Measurements from ENCODE around the gene C2CD4A.

Gene C2CD4A

DNA sequence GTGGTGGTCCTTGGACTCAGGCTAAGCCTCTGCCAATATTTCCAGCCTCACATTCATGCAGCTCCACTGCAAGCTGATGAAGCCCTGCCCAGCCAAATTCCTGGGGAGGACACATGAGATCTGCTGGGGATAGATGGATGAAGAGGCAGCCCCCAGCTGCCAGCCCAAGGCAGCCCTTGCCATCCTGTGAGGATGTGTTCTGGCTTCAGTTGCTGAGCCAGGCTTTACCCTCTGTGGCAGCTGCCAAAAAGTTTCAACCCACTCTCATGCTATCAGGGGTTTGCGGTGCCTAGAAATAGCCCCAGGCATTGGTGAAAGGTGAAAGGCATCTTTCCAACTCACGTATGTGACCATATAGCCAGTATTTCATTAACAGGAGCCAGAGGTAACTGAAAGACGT lies 37.6 kb downstream of the C2CD4A start:
- no peak for DNase-seq

DNA sequence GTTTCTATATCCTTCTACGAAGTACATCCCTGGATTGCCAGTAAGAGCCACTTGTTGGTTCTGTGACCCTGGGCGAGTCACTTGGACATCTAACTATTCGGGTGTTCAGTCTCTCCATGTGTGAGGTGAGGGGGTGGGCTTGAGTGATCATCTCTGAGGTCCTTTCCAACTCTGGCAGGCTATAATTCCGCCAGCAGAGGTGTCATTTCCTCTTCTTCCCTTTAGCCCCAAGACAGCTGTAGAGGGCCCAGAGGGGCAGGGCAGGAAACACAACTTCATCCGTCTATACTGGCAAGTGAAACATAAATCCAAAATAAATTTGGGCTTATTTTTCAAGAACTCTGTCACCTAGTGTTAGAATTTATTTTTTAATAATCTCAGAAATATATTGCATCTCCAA lies 38.1 kb downstream of the C2CD4A start:
- DNase-seq, result no peak

DNA sequence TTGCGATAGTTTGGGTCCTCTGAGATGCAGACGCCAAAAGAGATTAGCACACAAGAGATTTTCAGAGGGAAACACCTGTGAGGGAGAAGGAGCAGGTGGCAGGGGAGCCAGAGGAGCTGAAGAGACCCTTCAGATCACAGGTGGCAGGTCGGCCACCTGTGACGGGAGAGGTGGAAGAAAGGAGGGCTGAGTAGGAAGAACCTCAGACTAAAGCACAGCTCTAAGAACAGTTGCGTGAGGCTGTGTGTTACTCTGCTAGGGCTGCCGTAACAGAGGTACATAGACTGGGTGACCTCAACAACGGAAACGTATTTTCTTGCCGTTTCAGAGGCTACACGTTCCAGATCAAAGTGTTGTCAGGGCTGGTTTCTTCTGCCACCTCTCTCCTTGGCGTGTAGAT lies 38.5 kb downstream of the C2CD4A start:
- DNase-seq, result no peak

DNA sequence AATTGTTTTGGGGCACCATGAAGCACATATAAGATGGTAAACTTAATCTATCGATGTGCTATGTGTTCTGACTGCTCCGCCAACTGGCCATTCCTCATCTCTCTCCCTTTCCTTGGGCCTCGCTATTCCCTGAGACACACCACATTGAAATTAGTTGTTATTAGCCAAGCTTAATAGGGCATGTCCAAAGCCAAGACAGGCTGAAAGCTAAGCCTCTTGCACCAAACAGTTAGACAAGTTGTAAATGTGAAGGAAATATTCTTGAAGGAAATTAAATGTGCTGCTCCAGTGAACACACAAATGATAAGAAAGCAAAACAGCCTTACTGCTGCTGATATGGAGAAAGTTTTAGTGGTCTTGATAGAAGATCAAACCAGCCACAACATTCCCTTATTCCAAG lies 39.3 kb downstream of the C2CD4A start:
- no peak for DNase-seq

DNA sequence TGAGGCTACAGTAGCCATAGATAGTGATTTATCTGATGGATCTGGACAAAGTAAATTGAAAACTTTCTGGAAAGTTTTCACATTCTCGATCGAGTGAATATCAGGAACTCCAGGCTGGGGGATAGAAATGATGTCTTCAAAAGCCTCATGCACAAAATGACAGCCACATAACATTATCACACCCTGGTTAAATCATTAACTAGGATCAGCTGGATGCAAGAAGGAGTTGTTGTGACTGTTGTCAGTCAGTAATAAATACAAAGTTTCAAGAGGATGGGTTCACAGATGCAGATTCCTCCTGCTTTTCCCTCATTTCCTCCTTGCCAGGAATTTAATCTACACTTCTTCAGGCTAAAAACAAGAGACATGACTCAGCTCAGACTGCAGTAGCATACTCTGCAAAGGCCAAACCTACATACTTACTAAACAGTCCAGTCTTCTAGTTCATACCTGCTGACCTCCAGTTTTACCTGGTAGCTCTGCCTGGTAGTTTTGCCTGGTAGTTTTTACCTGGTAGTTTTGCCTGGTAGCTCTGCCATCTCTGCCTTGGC lies 40.9 kb downstream of the C2CD4A start:
- DNase-seq, result no peak

DNA sequence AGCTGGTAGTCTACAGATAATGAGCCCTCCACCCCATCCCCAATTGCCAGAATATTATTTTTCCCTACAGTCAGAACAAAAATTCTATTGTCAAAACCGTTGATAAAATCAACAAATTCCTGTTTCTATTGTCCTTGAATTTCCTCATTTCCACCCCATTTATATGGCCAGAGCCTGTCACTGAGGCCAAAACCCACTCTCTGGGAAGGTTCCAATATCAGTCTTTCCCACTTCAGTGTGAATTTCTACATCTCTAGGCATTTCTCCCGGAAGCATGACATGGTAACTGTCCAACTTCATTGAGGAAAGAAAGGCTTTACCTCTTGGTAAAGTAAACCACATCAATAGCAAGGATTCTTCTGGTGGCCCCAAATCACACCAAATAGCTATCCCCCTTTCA lies 41.6 kb downstream of the C2CD4A start:
- no peak for DNase-seq

DNA sequence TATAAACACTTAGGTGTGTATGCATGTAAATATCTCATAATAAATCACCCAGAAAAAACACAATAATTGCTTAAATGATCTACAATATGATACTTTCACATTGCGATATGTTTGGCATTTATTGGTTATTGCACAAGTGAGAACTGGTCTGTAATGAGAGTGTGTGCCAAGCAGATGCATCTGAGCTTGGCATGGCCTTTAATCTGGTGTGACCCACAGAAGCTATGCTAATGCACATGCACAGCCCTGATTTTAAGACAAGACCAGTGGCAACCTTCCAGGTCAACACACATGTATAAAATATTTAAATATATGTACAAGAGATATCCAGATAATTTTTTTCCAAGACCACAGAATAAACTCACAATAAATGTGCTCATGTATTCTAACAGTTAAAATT lies 42.7 kb downstream of the C2CD4A start:
- DNase-seq, result no peak

DNA sequence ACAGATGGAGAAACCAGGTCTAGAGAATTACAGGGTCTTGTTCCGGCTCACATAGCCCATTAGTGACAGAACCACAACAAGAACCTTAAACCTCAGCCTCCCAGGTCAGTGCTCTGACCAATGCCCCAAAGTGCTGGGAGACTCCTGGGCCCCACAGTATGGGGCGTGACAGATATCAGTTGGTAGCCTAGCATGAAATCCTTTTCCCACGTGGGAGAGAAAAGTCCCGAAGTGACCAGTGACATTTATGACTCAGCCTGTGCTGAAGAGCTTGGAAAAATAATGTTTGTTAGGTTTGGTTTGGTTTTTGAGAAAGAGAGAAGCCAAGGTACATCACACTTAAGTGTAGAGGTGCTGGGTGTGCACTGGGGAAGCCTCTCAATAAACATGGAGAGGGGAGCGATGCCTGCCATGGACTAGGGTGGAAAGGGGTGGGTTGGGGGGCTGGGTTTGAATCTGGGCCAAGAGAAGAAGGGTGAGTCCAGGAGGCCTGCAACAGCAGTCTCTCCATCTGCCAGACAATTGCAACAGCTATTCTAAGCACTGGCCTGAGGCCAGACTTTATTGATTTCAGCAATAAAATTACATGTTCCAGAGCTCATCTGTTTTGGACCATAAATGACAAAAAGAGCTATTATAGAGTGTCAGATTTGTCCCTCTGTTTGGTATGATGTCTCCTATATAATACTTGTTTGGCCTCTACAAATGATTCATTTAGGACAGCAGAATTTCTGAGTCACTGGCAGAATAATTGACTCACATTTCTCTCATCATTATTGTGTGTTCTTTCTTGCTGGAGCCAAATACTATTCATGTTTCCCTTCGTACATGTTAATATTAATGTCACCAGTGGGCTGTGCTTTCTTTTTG lies 43.4 kb downstream of the C2CD4A start:
- DNase-seq, result no peak

DNA sequence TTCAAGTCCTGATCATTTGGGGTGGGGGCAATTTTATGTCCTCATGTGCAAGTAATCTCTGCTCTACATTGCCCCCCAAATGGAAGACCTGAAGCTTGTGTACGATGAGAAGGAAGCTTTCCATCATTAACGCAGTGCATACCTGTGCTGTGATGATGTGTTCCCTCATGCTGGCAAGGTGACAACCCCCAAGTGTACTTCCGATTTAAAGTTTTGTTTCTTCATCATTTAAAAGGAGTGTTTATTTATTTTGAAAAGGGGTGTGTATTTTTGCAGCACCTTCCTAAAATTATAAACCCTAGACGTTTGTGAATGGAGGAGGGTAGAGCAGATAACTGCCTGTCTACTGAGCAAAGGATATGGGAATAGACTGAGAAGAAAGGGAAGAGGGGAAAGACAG lies 45.3 kb downstream of the C2CD4A start:
- no peak for DNase-seq

DNA sequence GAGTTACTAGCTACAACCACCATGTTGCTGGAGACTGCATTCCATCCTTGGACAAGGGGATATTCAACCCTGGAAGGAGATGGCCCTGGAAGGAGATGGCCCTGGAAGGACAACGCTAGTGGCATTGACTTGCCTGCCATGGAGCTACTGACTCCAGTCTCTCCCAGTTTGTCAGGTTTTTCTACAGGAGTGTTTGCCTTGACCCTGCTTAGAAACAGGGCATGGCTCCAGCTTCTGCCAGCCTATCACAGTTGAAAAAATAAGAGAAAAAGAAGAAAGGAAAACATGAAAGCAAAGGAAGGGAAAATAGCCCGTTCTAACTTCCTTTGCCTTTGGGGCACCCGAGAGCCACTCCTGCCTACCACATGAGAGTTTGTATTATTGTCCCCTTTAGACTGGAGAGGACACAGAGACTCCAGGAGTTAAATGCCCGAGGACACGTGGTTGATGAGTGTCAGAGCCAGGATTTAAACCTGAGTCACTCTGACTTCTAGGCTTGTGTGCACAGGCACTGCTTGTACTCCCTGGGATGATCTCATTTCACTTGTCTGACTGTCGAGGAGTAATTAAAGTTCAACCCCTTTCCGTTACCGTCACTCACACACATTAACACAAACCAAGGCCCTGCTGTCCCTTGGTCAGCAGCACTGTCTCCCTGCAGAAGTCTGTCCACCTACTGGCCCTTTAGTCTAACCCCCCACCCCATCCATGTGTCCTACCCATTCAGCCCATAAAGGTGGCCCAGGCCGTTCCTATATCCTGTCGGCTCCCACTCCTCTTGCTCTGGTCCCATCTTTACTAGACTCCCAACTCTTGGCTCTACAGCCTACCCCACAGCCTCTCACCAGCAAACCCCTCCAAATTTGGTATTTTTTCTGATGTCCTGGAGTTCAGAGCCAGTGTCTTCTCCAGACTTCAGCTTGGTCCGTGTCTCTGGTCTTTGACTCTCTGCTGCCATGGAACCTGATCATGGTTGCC lies 46.1 kb downstream of the C2CD4A start:
- no peak for DNase-seq

DNA sequence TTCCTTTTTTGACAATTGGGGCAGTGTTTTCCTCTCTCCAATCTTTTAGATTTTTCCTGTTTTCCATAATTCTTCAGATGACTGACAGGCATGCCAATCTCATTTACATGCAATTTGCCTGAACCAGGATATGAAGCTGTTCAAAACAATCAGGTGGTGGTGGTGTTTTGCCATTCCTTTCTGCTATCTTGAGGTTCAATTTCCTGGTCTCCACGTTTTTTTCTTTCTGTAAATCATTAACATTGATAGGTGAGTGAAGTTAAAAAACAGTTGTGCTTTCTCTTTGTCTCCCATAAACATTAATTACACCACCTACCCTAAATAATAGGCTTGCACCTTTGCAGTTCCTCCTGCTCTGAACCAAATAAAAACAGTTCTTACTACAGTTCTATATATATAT lies 49.1 kb downstream of the C2CD4A start:
- DNase-seq, result no peak

DNA sequence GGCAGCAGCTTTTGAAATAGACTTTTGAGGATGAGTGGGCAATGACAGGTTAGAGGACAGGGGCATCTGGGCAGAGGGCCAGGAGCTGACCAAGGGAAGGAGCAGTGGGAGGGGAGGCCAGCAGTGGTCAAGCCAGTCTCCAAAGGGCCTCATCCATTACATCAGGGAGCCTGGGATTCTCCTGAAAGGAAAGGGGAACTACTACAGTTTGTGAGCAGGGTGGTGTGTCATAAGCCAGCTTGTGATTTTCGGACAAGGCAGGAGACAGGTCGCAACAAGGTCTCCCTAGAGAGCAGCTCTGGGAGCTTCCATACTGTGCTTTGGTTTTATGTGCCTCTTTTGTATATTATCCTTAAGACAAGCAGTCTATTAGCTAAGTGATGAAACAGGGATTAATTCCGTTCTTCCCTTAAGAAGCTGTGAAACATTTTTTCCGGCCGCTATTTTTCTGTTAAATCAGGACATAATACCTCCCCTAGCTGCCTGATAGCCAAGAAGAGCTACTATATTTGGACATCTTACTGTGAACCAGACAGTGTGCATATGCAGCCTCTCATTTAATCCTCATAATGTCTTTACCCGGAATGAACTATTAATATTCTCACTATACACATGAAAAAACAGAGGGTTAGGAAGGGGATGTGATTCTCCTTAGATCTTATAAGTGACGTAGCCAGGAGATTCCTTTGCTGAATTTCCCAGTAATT lies 51.9 kb downstream of the C2CD4A start:
- no peak for DNase-seq

DNA sequence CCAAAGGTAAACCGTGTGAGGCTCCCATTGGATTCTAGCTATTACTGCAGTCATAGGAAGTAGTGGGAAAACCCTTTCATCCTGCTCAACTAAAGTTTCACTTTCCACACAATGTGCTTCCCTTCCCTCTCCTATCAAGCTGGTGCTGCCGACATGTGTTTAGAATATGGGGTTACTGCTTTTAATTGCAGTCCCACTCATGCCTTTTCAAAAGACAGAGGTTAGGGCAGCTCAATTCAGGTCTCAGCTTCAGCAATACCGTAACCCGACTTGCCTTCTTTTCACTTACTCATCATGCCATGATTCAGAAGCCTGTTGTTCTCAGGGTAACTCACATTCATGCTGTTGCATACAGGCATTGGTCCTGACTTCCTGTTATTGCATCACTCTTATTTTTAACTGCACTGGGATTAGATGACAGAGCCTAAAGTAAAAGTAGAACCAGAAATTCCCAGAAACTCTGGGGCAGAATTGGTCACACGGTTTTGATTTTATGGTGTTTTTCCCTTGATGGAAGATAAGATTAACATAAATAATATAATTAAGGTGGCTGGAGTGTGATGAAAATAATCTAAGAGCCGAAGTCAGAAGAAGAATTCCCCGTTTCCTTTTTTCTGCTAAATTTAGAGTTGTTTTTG lies 52.6 kb downstream of the C2CD4A start:
- peak; percentile 43 for DNase-seq

DNA sequence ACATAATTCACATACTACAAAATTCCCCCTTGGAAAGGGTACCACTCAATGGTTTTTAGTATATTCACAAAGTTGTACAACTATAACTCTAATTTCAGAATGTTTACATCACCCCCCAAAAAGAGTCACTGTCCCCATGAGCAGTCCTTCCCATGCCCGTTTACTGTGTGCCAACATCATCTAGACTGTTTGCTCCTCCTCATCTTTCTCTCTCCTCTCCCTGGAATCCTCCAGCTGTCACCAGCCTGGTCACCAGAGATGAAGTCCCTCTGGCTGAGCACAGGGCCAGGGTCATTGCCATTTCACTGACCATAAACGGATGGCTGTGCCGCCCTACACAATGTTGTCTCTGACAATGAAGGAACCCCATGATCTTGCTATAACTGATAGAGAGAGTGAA lies 53.1 kb downstream of the C2CD4A start:
- DNase-seq, result no peak

Measured in CD4-positive, alpha-beta T cell treated with Interleukin-21 for 1 hour (primary cell).